ENCODE data around the gene SEC14L1. TPM values are rescaled to one million over a fixed set of nuclear protein-coding genes. Genes with fewer than 3 reads are reported as not detected.

SEC14L1 gene
- total RNA-seq, 2 donors from 2014 or later = 48.2 to 54.0 TPM

GRCh38 chr17:77111934-77112296, 28.9 kb upstream of the SEC14L1 start:
- Histone ChIP-seq H3K4me3 (no peak overlapping the region), H3K27me3 (no peaks in the 10 kb centered on the region), H3K4me1 (peaks cover 0 to 27% of the 10 kb centered on the region in 2 donors), H3K27ac (peak overlapping the region; percentile 70 to 72), H3K9me3 (no peaks in the 10 kb centered on the region), H3K36me3 (no peaks in the 10 kb centered on the region)
- no peak for TF ChIP-seq CTCF (IDR thresholded peaks at IDR 0.05)
- no peak for DNase-seq (ENCODE audit: low spot score)

- no peaks in the 10 kb centered on the region for H3K27me3 ChIP-seq
- no peaks in the 10 kb centered on the region for H3K36me3 ChIP-seq
- H3K27ac ChIP-seq = peak overlapping the region; percentile 60 to 71
- H3K9me3 ChIP-seq = no peaks in the 10 kb centered on the region
- TF ChIP-seq CTCF (IDR thresholded peaks at IDR 0.05) = no peak
- H3K4me1 ChIP-seq = peaks cover 0 to 40% of the 10 kb centered on the region in 2 donors
- no peak for DNase-seq (ENCODE audit: low spot score)
- no peak overlapping the region for H3K4me3 ChIP-seq
Observed at GRCh38 chr17:77115510-77115909, 25.3 kb upstream of the SEC14L1 start.

GRCh38 chr17:77115947-77116346, 24.8 kb upstream of the SEC14L1 start:
- H3K4me1 ChIP-seq = peaks cover 0 to 45% of the 10 kb centered on the region in 2 donors
- H3K36me3 ChIP-seq = no peaks in the 10 kb centered on the region
- H3K27me3 ChIP-seq = no peaks in the 10 kb centered on the region
- H3K27ac ChIP-seq = peak overlapping the region; percentile 60 to 71
- no peak for TF ChIP-seq CTCF (IDR thresholded peaks at IDR 0.05)
- no peaks in the 10 kb centered on the region for H3K9me3 ChIP-seq
- no peak overlapping the region for H3K4me3 ChIP-seq
- no peak for DNase-seq (ENCODE audit: low spot score)

GRCh38 chr17:77116371-77116860, 24.4 kb upstream of the SEC14L1 start:
- no peaks in the 10 kb centered on the region for H3K36me3 ChIP-seq
- H3K27ac ChIP-seq = peak overlapping the region; percentile 60 to 71
- no peak for TF ChIP-seq CTCF (IDR thresholded peaks at IDR 0.05)
- DNase-seq (ENCODE audit: low spot score) = no peak
- H3K27me3 ChIP-seq = no peaks in the 10 kb centered on the region
- no peak overlapping the region for H3K4me3 ChIP-seq
- peaks cover 0 to 47% of the 10 kb centered on the region in 2 donors for H3K4me1 ChIP-seq
- H3K9me3 ChIP-seq = no peaks in the 10 kb centered on the region

DNA sequence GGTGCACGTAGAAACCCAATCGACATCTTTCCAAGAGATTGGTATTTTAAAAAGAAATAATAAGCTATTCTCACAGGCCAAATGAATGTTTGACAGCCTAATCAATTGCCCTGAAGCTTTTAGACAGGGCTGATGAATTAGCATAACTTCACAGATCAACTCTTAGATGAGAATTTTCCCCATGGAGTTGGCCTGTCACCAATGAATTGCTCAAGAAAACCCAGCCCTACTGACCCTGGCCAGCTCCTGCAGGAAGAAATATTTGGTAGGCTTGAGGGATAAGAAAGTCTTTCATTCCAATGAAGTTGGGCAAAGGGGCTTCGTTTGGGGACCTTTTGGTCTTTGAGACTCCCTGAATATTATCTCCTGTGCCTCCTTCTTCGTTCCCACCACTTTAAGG, 23.4 kb upstream of the SEC14L1 start:
- Histone ChIP-seq H3K9me3 (no peaks in the 10 kb centered on the region), H3K4me1 (peaks cover 0 to 53% of the 10 kb centered on the region in 2 donors), H3K27ac (peak overlapping the region; percentile 60 to 71), H3K36me3 (no peaks in the 10 kb centered on the region), H3K4me3 (no peak overlapping the region), H3K27me3 (no peaks in the 10 kb centered on the region)
- no peak for TF ChIP-seq CTCF (IDR thresholded peaks at IDR 0.05)
- no peak for DNase-seq (ENCODE audit: low spot score)

DNA sequence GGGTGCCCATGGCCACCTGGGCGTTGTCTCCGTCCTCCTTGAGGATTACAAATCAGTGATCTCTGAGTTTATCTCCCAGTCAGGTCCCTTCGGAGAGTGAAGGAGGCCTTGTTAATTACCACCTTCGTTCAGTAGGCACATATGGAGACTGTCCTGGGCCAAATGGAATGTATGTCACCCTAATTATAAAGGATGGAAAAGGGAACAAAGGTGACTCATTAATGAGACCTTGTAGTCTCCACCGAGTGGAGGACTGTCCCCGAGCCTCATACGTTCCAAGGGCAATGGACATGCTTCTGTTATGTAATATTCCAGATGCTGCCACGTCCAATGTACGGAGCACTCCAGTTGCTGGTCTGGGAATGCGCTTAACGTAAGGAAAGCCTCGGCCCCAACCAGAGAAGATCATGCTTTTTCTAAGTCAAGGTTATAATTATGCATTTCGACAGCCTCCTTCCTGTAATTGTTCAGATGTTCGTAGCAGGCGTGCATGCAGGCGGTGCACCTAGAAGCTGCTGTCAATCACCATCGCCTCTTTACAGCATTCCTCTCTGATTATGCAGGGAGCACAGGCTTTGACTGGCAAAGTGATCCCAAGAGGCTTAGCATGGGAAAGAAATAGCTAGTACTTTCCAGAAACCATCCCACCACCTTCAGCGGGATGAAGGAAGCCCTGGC, 22.4 kb upstream of the SEC14L1 start:
- peak overlapping the region; percentile 60 to 71 for H3K27ac ChIP-seq
- no peak overlapping the region for H3K4me3 ChIP-seq
- no peaks in the 10 kb centered on the region for H3K27me3 ChIP-seq
- no peaks in the 10 kb centered on the region for H3K9me3 ChIP-seq
- H3K4me1 ChIP-seq = peaks cover 0 to 56% of the 10 kb centered on the region in 2 donors
- DNase-seq (ENCODE audit: low spot score) = no peak
- TF ChIP-seq CTCF (IDR thresholded peaks at IDR 0.05) = no peak
- H3K36me3 ChIP-seq = no peaks in the 10 kb centered on the region

Data from right atrium auricular region (tissue), 2 donors.